HG03045 (cell line): ENCODE data around the gene RBM15.

Experiments used
- ATAC-seq: cut with Tn5 transposase; IDR thresholded peaks from one replicate; pipeline ENCODE4 v1.9.1; 2021; ENCODE audit warnings: mild to moderate bottlenecking, moderate library complexity; ENCODE audit not compliant: unreplicated experiment

RBM15 gene

DNA sequence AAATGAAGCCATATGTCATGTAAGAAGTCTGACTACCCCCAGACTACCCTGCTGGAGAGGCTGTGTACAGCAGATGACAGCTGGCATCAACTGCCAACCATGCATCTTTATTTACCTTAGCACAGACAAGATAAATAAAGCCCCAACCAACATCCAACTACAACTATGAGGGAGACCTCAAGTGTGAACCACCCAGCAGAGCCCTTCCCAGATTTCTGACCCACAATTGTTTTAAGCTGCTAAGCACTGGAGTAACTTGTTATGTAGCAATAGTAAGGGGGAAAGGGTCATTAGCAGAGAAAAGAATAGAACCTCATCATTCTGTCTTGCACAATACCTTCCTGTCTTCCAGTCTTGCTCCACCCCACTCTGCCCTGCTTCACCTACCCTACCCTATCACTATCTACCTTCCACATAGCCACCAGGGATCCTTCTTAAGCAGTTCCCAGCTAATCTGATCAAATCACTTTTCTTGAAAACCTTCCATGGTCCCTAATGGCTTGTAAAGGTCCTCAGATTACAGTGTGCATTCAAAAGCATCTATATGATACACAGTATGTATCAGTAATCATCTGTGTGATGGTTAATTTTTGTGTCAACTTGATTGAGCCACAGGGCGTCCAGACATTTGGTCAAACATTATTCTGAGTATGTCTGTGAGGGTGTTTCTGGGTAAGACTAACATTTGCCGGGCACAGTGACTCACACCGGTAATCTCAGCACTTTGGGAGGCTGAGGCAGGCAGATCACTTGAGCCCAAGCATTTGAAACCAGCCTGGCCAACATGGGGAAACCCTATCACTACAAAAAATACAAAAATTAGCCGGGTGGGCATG is 19.6 kb upstream of the RBM15 start:
- no peak for ATAC-seq

DNA sequence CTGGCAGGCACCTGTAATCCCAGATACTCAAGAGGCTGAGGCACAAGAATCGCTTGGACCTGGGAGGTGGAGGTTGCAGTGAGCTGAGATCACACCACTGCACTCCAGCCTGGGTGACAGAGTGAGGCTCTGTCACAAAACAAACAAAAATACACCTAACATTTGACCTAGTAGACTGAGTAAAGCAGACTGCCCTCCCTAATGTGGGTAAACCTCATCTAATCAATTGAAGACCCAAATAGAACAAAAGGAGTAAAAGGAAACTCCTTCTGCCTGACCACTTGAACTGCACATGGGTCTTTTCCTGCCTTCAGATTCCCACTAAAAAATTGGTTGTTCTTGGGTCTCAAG is 19.0 kb upstream of the RBM15 start:
- no peak for ATAC-seq

DNA sequence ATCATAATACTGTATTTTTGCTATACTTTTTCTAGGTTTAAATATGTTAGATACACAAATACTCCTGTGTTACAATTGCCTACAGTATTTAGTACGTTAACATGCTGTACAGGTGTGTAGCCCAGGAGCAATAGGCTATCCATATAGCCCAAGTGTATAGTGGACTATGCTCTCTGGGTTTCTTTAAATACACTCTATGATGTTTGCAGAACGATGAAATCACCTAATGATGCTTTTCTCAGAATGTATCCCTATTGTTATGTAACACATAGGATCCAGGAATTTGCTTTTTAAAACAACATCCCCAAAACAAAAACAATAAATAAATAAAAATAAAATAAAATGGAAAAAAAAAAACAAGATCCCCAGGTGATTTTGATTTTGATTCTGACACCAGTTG is 18.1 kb upstream of the RBM15 start:
- ATAC-seq = no peak

DNA sequence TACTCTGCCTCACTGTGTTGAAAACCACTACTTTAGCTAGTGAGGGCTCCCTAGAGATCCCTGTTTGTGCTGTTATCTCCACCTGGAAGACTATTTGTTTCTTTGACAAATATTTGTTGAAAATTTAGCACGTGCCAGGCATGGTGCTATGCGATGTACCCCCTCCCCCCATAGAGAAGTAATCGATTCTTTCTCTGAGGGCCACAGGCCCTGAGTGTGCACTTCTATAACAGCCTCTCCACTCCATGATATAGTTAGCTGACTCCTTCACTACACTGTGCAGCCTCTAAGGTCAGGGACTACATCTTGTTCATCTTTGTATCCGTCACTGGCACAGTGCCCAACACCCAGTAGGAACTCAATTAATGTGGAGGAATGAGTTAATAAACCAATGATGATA is 17.3 kb upstream of the RBM15 start:
- no peak for ATAC-seq

DNA sequence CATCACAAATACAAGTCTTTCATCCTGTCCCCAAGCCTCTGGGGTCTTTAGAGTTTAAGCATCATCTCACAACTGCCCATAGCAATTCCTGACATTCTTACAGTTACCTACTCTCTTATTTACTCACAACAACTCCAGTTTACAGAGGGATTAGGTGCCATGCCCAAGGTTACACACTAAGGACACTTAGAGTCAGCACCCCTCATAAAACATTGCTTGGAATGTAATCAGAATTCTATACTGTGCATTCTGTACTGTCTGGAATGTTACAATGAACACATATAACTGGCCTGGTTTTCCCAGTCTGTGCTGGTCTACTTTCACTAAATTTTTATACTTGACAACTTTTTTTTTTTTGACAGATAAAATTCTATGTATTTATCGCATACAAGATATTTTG is 14.5 kb upstream of the RBM15 start:
- no peak for ATAC-seq

DNA sequence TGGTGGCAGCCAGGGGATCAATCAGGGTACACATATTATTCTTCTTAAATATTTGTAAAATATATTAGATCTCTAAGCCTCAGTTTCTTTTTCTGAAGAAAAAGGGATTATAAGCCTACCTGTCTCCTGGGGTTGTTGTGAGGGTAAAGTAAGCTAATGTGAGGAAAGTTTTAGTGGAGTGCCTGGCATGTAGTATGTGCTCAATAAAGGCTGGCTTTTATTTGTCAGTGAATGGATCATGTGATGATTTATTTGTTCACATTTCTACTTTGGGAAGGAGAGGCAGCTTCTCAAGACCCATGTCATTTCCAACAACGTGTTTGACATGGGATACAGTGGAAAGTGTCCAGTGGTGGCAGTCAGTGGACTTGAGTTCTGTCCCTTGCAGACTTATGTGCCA is 12.4 kb upstream of the RBM15 start:
- no peak for ATAC-seq

DNA sequence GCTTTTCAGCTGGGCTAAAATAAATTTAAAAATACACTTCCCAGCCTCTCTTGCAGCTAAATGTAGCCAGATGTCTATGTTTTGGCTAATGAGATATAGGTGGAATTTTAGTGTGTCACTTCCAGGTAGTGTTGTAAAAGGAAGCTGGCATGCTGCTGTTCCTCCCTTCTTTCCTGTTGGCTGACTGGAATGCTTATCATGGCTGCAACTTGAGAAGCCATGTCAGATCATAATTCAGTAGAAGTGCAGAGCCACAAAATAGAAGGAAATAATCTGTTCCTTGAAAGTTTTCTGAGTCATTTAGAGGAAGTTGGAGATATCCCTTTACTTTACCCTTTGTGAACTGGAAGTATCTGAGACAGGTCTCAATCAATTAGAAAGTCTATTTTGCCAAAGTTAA is 10.9 kb upstream of the RBM15 start:
- no peak for ATAC-seq

DNA sequence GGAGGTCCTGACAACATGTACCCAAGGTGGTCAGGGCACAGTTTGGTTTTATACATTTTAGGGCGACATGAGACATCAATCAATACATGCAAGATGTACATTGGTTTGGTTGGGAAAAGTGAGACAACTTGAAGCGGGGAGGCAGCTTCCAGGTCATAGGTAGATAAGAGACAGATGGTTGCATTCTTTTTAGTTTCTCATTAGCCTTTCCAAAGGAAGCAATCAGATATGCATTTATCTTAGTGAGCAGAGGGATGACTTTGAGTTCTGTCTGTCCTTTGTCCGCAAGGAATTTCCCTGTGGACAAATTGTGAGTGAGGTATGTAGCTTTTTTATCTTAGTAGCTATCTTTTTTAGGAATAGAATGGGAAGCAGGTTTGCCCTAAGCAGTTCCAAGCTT is 10.5 kb upstream of the RBM15 start:
- no peak for ATAC-seq

DNA sequence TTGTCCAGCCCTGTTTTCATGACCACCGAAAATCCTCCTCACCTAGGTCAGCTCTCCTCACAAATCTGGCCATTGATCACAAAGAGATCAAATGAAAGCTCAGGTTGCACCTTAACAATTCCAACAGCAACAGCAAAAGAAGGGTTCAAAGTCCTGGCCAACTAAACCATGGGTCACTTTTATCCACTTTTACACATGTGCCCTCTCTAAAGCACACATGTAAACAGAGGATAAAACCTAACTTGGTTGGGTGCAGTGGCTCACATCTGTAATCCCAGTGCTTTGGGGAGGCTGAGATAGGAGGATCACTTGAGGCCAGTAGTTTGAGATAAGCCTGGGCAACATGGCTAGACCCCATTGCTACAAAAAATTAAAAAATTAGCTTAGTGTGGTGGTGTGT is 3.9 kb upstream of the RBM15 start:
- no peak for ATAC-seq

DNA sequence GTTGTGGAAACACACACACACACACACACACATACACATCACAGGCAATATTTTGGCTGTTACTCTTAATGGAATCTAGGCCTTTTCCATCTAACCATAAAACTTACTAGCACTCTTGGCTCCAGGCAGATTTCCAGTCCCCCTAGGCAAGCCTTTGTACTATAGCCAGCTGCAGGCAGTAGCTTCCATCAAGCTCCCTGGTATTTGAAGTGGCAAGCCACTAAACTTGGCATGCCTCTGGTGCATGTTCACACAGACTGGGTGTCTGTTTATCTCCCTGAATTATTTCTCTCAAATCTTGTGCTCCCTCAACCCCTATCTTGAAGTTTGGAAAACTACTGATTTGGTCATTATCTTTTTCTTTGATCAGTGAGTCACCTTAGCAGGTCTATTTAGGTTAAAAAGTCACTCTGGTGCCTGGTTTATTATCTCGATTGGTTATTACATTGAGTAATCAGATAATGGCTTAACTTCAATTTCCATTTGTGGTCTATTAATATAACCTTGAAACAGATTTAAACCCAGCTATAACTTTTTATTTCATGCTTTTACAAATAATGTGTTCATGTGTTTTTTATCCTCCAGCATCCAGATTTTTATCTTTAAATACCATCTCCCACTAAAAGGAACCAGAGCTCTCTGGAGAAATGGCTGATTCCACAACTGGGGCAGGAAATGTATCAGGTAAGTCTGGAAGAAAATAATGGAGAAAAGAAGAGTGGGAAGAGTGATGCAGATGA is 2.7 kb upstream of the RBM15 start:
- no peak for ATAC-seq

DNA sequence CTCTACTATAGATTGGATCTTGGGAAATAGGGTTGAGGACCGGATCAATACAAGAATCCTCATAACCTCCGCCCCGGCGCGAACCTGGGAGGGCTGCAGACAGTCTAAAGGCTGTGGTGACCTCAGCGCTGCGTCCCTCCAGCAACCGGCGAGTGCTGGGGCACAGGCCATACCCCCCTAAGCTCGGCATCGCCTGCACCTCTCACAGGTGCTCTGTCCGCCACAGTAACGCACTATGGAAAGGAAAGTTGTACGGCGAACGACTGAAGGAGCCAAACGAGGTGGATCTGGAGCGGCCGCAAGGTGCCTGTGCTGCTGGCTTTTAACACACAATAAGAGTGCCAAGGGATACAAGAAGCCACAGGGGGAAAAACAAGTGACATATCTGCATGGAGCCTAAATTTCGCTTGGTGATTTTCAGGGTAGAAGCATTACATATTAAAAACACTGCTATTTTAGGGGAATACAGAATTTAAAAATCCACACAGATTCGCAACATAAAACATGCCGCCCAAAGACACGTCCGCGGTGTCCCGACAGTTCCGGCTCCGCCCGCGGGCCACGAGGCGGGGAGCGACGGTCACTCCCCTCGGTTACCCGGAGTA is 1.4 kb upstream of the RBM15 start:
- ATAC-seq = no peak

DNA sequence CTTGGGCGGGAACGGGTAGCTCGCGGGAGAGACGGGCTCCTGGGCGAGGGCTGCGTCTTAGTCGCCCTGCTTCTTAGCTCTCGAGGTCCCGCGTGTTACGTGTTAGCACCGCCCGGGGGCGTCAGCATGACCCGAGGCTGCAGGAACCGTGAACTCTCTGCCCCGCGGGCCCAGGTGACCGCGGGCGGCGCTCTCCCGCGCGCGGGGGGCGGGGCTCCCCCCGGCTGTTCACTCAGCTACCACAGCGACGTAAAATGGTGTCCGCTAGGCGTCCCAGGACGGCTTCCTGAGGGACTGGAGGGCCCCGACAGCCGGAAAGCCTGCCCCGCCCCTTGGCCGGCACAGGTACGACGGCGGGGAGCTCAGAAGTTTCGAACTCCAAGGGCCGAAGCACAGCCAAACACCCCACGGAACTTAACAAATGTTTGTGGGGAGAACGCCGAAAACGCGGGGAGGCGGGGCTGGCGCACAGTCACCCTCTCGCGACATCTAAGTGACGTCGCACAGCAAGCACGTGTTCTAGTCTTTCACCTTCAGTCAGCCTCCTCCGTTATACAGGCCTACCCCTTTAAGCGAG is 780 bp upstream of the RBM15 start:
- ATAC-seq = peak; percentile 69

DNA sequence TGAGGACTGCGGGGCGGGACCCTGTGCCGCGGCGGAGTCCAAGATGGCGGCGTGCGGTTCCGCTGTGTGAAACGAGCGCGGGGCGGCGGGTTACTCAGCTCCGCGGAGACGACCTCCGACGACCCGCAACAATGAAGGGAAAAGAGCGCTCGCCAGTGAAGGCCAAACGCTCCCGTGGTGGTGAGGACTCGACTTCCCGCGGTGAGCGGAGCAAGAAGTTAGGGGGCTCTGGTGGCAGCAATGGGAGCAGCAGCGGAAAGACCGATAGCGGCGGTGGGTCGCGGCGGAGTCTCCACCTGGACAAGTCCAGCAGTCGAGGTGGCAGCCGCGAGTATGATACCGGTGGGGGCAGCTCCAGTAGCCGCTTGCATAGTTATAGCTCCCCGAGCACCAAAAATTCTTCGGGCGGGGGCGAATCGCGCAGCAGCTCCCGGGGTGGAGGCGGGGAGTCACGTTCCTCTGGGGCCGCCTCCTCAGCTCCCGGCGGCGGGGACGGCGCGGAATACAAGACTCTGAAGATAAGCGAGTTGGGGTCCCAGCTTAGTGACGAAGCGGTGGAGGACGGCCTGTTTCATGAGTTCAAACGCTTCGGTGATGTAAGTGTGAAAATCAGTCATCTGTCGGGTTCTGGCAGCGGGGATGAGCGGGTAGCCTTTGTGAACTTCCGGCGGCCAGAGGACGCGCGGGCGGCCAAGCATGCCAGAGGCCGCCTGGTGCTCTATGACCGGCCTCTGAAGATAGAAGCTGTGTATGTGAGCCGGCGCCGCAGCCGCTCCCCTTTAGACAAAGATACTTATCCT is 430 bp downstream of the RBM15 start:
- ATAC-seq = peak; percentile 1

DNA sequence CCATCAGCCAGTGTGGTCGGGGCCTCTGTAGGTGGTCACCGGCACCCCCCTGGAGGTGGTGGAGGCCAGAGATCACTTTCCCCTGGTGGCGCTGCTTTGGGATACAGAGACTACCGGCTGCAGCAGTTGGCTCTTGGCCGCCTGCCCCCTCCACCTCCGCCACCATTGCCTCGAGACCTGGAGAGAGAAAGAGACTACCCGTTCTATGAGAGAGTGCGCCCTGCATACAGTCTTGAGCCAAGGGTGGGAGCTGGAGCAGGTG is 961 bp downstream of the RBM15 start:
- no peak for ATAC-seq

DNA sequence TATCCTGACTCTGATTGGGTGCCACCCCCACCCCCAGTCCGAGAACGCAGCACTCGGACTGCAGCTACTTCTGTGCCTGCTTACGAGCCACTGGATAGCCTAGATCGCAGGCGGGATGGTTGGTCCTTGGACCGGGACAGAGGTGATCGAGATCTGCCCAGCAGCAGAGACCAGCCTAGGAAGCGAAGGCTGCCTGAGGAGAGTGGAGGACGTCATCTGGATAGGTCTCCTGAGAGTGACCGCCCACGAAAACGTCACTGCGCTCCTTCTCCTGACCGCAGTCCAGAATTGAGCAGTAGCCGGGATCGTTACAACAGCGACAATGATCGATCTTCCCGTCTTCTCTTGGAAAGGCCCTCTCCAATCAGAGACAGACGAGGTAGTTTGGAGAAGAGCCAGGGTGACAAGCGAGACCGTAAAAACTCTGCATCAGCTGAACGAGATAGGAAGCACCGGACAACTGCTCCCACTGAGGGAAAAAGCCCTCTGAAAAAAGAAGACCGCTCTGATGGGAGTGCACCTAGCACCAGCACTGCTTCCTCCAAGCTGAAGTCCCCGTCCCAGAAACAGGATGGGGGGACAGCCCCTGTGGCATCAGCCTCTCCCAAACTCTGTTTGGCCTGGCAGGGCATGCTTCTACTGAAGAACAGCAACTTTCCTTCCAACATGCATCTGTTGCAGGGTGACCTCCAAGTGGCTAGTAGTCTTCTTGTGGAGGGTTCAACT is 2.1 kb downstream of the RBM15 start:
- ATAC-seq = no peak

DNA sequence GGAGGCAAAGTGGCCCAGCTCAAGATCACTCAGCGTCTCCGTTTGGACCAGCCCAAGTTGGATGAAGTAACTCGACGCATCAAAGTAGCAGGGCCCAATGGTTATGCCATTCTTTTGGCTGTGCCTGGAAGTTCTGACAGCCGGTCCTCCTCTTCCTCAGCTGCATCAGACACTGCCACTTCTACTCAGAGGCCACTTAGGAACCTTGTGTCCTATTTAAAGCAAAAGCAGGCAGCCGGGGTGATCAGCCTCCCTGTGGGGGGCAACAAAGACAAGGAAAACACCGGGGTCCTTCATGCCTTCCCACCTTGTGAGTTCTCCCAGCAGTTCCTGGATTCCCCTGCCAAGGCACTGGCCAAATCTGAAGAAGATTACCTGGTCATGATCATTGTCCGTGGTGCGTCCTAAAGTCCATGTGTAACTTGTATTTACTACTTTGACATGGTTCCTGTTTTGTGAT is 2.7 kb downstream of the RBM15 start:
- no peak for ATAC-seq

DNA sequence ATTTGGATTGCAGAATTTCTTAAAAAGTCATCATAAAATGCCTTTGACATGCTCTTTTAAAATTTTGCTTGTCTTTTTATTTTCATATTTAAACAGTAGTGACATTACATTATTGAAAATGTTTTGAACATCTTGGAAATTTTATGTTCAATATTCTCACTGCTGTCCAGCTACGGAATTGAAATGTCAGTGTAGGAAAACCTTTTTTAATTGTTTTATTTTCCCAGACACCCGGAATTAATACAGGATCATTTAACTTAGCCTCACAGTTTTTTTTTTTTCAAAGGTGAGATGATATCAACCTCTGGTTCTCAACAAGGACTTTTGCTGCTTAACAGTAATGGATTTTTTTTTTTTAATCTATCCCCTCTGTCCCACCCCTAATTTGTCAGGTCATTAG is 4.1 kb downstream of the RBM15 start:
- ATAC-seq = no peak

DNA sequence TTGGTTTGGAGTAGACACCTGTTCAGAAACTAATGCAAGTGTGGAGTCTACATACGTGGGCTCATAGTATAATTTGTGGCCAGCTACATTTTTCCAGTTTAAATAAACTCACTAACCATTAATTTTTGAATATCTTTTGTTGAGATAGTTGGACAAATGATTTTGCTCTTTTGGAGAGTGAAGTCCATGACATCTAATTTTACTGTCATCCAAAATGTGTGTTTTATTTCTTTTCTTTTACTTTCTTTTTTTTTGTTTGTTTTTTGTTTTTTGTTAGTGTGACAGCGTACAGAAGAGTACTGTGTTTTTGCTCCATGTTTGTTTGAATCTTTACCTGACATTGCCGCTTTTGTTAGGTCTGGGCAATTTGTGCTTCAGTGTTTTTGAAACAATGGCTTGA is 5.0 kb downstream of the RBM15 start:
- ATAC-seq = no peak

DNA sequence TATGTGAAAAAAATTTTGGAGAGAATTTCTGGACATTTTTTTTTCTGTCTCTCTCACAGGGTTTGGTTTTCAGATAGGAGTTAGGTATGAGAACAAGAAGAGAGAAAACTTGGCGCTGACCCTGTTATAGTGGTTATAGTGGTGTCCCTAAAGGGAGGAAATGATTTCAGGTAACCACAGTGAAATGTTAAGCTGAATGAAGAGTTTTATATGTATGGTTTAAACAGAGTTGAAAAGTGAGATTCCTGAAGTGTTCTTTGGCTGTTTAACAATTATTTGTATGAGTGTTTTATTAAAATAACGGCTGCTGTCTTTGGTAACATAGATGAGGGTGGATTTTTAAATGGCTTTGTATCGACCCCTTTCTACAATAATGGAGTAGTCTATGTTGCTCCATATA is 6.3 kb downstream of the RBM15 start:
- ATAC-seq = no peak

DNA sequence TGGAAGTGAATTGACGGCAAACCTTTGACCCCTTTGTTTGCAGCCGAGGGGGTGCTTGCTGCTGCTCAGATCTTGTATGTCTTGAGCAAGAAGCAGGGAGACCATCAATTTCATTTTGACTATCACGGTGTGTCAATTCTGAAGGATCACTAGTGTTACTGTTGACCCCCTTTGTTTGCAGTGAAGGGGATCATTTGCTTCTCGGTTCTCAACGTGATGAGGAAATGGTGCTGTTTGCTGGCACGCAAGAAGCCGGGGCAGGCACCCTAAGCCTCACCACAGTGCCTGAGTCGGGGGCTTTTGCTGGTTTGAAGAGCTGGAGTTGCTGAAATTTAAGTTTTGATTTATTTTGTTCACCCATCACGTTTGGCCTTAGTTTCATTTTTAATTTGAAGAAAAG is 7.5 kb downstream of the RBM15 start:
- ATAC-seq = no peak
